SK-N-MC (cell line): ENCODE measurements around the gene SLC39A7.

ENCODE experiments used
- DNase-seq: peaks from one replicate; pipeline ENCODE4 v3.0.0-alpha.2; 2011; ENCODE audit warnings: low read depth, low spot score
- H3K27ac ChIP-seq: fragments of 200-600 bp; sonication (generic); 2 replicates; pipeline ENCODE4 v1.5.1; 2016; ENCODE audit warnings: mixed run types
- H3K36me3 ChIP-seq: fragments of 200-600 bp; sonication (generic); 2 replicates; pipeline ENCODE4 v1.6.1; 2017; ENCODE audit warnings: antibody characterized with exemption, low read length, mixed read lengths; ENCODE audit not compliant: insufficient read depth
- H3K4me3 ChIP-seq: fragments of 200-600 bp; sonication (generic); 2 replicates; pipeline ENCODE4 v1.5.1; 2016
- H3K9ac ChIP-seq: fragments of 200-600 bp; sonication (generic); 2 replicates; pipeline ENCODE4 v1.8.0; 2017; ENCODE audit warnings: mixed run types, mixed read lengths; ENCODE audit not compliant: insufficient read length
- H3K9me3 ChIP-seq: fragments of 200-600 bp; sonication (generic); 2 replicates; pipeline ENCODE4 v1.6.1; 2017; ENCODE audit warnings: low read depth, mild to moderate bottlenecking, antibody characterized with exemption, low read length, moderate library complexity, mixed read lengths
- EZH2 ChIP-seq: fragments of 200-600 bp; sonication (generic); IDR thresholded peaks from one replicate; pipeline ENCODE4 v1.6.1; 2017; ENCODE audit warnings: antibody characterized with exemption
- FOXP2 ChIP-seq: optimal IDR thresholded peaks from 2 replicates; pipeline ENCODE3; 2011; ENCODE audit warnings: mild to moderate bottlenecking, moderate library complexity; ENCODE audit not compliant: insufficient read depth; ENCODE audit errors: extremely low read length, control extremely low read depth
- POLR2AphosphoS5 ChIP-seq: IDR thresholded peaks from 2 replicates; pipeline ENCODE4 v1.6.1; 2012; ENCODE audit warnings: mild to moderate bottlenecking, low read depth, low read length, borderline replicate concordance

The SLC39A7 gene

GRCh38 chr6:33174784-33175183 lies 25.9 kb upstream of the SLC39A7 start:
- Histone ChIP-seq H3K4me3 (no peak overlapping the region), H3K9me3 (no peaks in the 10 kb centered on the region), H3K9ac (no peak overlapping the region), H3K36me3 (no peaks in the 10 kb centered on the region), H3K27ac (no peak overlapping the region)
- DNase-seq = no peak
- TF ChIP-seq FOXP2 (no peak), EZH2 (no peak), POLR2AphosphoS5 (no peak)

- no peak overlapping the region for H3K9ac ChIP-seq
- no peak overlapping the region for H3K4me3 ChIP-seq
- H3K27ac ChIP-seq = no peak overlapping the region
- no peak for DNase-seq
- H3K36me3 ChIP-seq = no peaks in the 10 kb centered on the region
- TF ChIP-seq EZH2 (no peak), POLR2AphosphoS5 (no peak), FOXP2 (no peak)
- H3K9me3 ChIP-seq = no peaks in the 10 kb centered on the region
Measured at GRCh38 chr6:33175436-33176069, 25.1 kb upstream of the SLC39A7 start.

GRCh38 chr6:33176906-33177305 lies 23.8 kb upstream of the SLC39A7 start:
- no peak for TF ChIP-seq FOXP2
- Histone ChIP-seq H3K9ac (no peak overlapping the region), H3K36me3 (no peaks in the 10 kb centered on the region), H3K9me3 (no peaks in the 10 kb centered on the region), H3K27ac (no peak overlapping the region), H3K4me3 (no peak overlapping the region)
- no peak for DNase-seq

GRCh38 chr6:33177552-33178446 lies 22.9 kb upstream of the SLC39A7 start:
- Histone ChIP-seq H3K4me3 (no peak overlapping the region), H3K27ac (no peak overlapping the region), H3K36me3 (no peaks in the 10 kb centered on the region), H3K9me3 (no peaks in the 10 kb centered on the region), H3K9ac (no peak overlapping the region)
- TF ChIP-seq FOXP2 = no peak
- no peak for TF ChIP-seq POLR2AphosphoS5
- TF ChIP-seq EZH2 = no peak
- DNase-seq = no peak

GRCh38 chr6:33178755-33179475 lies 21.8 kb upstream of the SLC39A7 start:
- Histone ChIP-seq H3K27ac (no peak overlapping the region), H3K36me3 (no peaks in the 10 kb centered on the region), H3K9me3 (no peaks in the 10 kb centered on the region), H3K4me3 (no peak overlapping the region), H3K9ac (no peak overlapping the region)
- TF ChIP-seq EZH2 (no peak), POLR2AphosphoS5 (no peak), FOXP2 (no peak)
- no peak for DNase-seq

- no peak overlapping the region for H3K4me3 ChIP-seq
- H3K9ac ChIP-seq = no peak overlapping the region
- TF ChIP-seq FOXP2 (no peak), EZH2 (no peak), POLR2AphosphoS5 (no peak)
- H3K27ac ChIP-seq = no peak overlapping the region
- no peaks in the 10 kb centered on the region for H3K9me3 ChIP-seq
- no peak for DNase-seq
- H3K36me3 ChIP-seq = no peaks in the 10 kb centered on the region
Measured at GRCh38 chr6:33181141-33181540, 19.5 kb upstream of the SLC39A7 start.

GRCh38 chr6:33183071-33183683 lies 17.5 kb upstream of the SLC39A7 start:
- Histone ChIP-seq H3K27ac (no peak overlapping the region), H3K9ac (no peak overlapping the region), H3K9me3 (no peaks in the 10 kb centered on the region), H3K4me3 (no peak overlapping the region), H3K36me3 (no peaks in the 10 kb centered on the region)
- DNase-seq = no peak
- no peak for TF ChIP-seq FOXP2

- no peaks in the 10 kb centered on the region for H3K36me3 ChIP-seq
- H3K9ac ChIP-seq = no peak overlapping the region
- no peak for DNase-seq
- no peak overlapping the region for H3K4me3 ChIP-seq
- TF ChIP-seq EZH2 = no peak
- no peak for TF ChIP-seq FOXP2
- TF ChIP-seq POLR2AphosphoS5 = no peak
- no peak overlapping the region for H3K27ac ChIP-seq
- H3K9me3 ChIP-seq = no peaks in the 10 kb centered on the region
Measured at GRCh38 chr6:33185190-33185589, 15.5 kb upstream of the SLC39A7 start.
